ENCODE measurements around the gene BTK.
"Not testable (repeated sequence)": the region's sequence is repeated elsewhere in the genome, so short reads cannot be mapped to it uniquely, and the experiment has no call there.

Gene BTK

GRCh38 chrX:101391831-101392230 lies 5.8 kb upstream of the BTK start:
- no peak for DNase-seq

- peak; percentile 82 for DNase-seq
Observed at GRCh38 chrX:101390664-101391525, 4.9 kb upstream of the BTK start, which contains the start of gene RPL36A. Gene RPL36A (plus strand): TSS chrX:101391011. CDS start chrX:101391044, 33 bp downstream.

- no peak for DNase-seq
Observed at GRCh38 chrX:101388604-101389003, 2.6 kb upstream of the BTK start.

GRCh38 chrX:101386542-101386885 lies 523 bp upstream of the BTK start:
- DNase-seq = no peak

GRCh38 chrX:101385026-101385684 lies 836 bp downstream of the BTK start:
- DNase-seq = no peak

GRCh38 chrX:101383679-101384205 lies 2.2 kb downstream of the BTK start:
- no peak for DNase-seq

- no peak for DNase-seq
Observed at GRCh38 chrX:101377547-101377946, 8.4 kb downstream of the BTK start.

GRCh38 chrX:101370888-101371504 lies 15.0 kb downstream of the BTK start:
- DNase-seq = no peak

- no peak for DNase-seq
Observed at GRCh38 chrX:101369687-101370086, 16.3 kb downstream of the BTK start.

- no peak for DNase-seq
Observed at GRCh38 chrX:101368800-101369199, 17.2 kb downstream of the BTK start.

GRCh38 chrX:101365301-101365795 lies 20.6 kb downstream of the BTK start:
- DNase-seq = no peak

GRCh38 chrX:101362757-101363156 lies 23.2 kb downstream of the BTK start:
- no peak for DNase-seq

- DNase-seq = no peak
Observed at GRCh38 chrX:101362116-101362515, 23.9 kb downstream of the BTK start.

GRCh38 chrX:101360390-101360789 lies 25.6 kb downstream of the BTK start:
- DNase-seq = no peak

- DNase-seq = no peak
Observed at GRCh38 chrX:101359966-101360365, 26.0 kb downstream of the BTK start.

- no peak for DNase-seq
Observed at GRCh38 chrX:101357166-101357795, 28.7 kb downstream of the BTK start.

GRCh38 chrX:101349193-101349562 lies 36.8 kb downstream of the BTK start:
- DNase-seq = no peak

- peak; percentile 81 for DNase-seq
Observed at GRCh38 chrX:101348452-101349192, 37.4 kb downstream of the BTK start, which contains the start of gene TIMM8A. Gene TIMM8A (minus strand): TSS chrX:101348742. CDS start chrX:101348664, 78 bp downstream.

GRCh38 chrX:101347859-101348451 lies 38.0 kb downstream of the BTK start:
- no peak for DNase-seq

GRCh38 chrX:101337776-101338271 lies 48.2 kb downstream of the BTK start:
- no peak for DNase-seq

- DNase-seq = not testable (repeated sequence)
Observed at GRCh38 chrX:101334310-101334709, 51.7 kb downstream of the BTK start.

All from stimulated activated CD4-positive, alpha-beta T cell treated with anti-CD3 and anti-CD28 coated beads, Interleukin-4, amount 100 ng/mL, for 1 hour (primary cell).